A549 (cell line): ENCODE results near the gene TMEM101.

Experiments used
- CEBPB ChIP-seq, 2 experiments: fragments of >200 bp in 1 of 2; sonication (Bioruptor Twin) in 1 of 2; formaldehyde crosslinking in 1 of 2; IDR thresholded peaks; 2 replicates each; pipeline ENCODE4 v1.6.1; 2012 to 2016
- POLR2A ChIP-seq: IDR thresholded peaks from 2 replicates; pipeline ENCODE4 v1.6.1; 2012; ENCODE audit warnings: mild to moderate bottlenecking, low read length
- RAD21 ChIP-seq, 2 experiments: fragments of >200 bp in 1 of 2; sonication (Bioruptor Twin) in 1 of 2; formaldehyde crosslinking in 1 of 2; IDR thresholded peaks in 1 of 2; conservative IDR thresholded peaks in 1 of 2; 2 replicates in 1 of 2; 3 replicates in 1 of 2; pipeline ENCODE4 v1.6.1; 2012 to 2018; ENCODE audit warnings: inconsistent platforms in 1 of 2
- RFX5 ChIP-seq: fragments of 450-650 bp; IDR thresholded peaks from 2 replicates; pipeline ENCODE4 v1.7.1; 2014; ENCODE audit warnings: antibody characterized with exemption, mild to moderate bottlenecking, moderate library complexity
- ZC3H11A ChIP-seq: fragments of 450-650 bp; IDR thresholded peaks from 2 replicates; pipeline ENCODE4 v1.6.1; 2014; ENCODE audit warnings: antibody characterized with exemption, mild to moderate bottlenecking
- ZFP36 ChIP-seq: fragments of 450-650 bp; IDR thresholded peaks from 2 replicates; pipeline ENCODE4 v1.6.1; 2014; ENCODE audit warnings: borderline replicate concordance; ENCODE audit not compliant: partially characterized antibody
- TF ChIP-seq, protein P1 (sequence below): fragments of >200 bp; sonication (Bioruptor Twin); formaldehyde crosslinking; IDR thresholded peaks from 3 replicates; pipeline ENCODE4 v1.5.1; 2016
- TF ChIP-seq, protein P2 (sequence below): IDR thresholded peaks from 2 replicates; pipeline ENCODE4 v1.6.1; 2012

DNA sequence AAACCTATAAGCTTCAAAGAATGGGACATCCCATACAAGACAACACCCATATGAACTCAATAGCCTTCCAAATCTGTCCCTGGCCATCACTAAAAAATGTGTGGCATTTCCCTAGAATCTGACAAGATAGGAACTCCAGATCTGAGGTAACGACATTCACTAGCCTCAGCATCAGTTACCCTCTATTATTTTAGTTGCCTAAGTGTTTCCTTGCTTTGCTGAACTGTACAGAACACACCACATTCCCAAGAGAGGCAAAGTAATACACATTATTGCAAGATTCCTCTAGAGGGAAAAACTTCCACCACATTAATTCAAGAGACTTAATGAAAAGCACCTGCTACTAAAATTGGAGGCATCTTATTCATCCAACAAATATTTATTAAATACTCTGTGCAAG lies 46.7 kb upstream of the TMEM101 start:
- no peak for TF ChIP-seq CEBPB (IDR thresholded peaks at IDR 0.05)
- TF ChIP-seq ZFP36, result no peak
- no peak for TF ChIP-seq RFX5
- TF ChIP-seq POLR2A, result no peak
- TF ChIP-seq, protein P1, sequence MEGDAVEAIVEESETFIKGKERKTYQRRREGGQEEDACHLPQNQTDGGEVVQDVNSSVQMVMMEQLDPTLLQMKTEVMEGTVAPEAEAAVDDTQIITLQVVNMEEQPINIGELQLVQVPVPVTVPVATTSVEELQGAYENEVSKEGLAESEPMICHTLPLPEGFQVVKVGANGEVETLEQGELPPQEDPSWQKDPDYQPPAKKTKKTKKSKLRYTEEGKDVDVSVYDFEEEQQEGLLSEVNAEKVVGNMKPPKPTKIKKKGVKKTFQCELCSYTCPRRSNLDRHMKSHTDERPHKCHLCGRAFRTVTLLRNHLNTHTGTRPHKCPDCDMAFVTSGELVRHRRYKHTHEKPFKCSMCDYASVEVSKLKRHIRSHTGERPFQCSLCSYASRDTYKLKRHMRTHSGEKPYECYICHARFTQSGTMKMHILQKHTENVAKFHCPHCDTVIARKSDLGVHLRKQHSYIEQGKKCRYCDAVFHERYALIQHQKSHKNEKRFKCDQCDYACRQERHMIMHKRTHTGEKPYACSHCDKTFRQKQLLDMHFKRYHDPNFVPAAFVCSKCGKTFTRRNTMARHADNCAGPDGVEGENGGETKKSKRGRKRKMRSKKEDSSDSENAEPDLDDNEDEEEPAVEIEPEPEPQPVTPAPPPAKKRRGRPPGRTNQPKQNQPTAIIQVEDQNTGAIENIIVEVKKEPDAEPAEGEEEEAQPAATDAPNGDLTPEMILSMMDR, result no peak
- no peak for TF ChIP-seq ZC3H11A
- TF ChIP-seq RAD21 (conservative IDR thresholded peaks at IDR 0.05 in 1 of 2, IDR thresholded peaks at IDR 0.05 in 1 of 2), result no peak
- TF ChIP-seq, protein P2, sequence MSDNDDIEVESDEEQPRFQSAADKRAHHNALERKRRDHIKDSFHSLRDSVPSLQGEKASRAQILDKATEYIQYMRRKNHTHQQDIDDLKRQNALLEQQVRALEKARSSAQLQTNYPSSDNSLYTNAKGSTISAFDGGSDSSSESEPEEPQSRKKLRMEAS, result no peak
